ENCODE results near the gene ARNT2. TPM values are rescaled to one million over a fixed set of nuclear protein-coding genes. Genes with fewer than 3 reads are reported as not detected.
A peak's percentile ranks its signal among the peaks of the same experiment; 100 is the strongest.

ARNT2 gene
- total and polyA plus RNA-seq, 2 of the 13 experiments (the other 11 are each of a cell fraction or from before 2014, with no cell fraction given), result 0.69 to 1.7 TPM

DNA sequence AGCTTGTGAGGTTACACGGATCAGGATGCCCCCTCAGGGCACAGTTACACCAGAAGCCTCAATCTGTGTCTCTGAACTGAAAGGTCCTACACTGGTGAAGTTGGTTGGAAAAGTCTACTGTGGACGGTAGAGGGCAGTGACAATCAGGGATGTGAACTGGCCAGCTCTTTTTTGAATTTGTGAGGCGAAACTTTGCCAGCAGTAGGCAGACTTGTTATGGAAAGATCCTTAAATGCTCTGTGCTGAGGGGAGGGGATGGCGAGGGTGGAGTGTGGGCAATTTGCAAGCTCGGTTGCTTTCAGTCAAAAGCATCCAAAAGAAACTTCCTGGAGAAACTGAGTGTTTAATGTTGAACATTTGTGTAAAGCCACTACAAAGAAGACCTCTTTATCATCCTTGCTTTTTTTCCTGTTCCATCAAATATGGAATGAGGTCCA lies 163.6 kb downstream of the ARNT2 start:
- no peak overlapping the region for H2AFZ ChIP-seq (ENCODE audit: low read length)
- H3K36me3 ChIP-seq (replicated peaks in 1 of 2; ENCODE audit: control insufficient read depth in 1 of 2, insufficient read depth in 2 of 2, low read length in 2 of 2), result no peaks in the 10 kb centered on the region
- no peak overlapping the region for H3K27ac ChIP-seq (ENCODE audit: extremely low read length, insufficient read depth, low read length)
- H3K9me3 ChIP-seq (ENCODE audit: low read length), result no peaks in the 10 kb centered on the region
- ATAC-seq (peak; percentile 96), FAIRE-seq (peak; percentile 92), DNase-seq (ENCODE audit: low spot score) (peak; percentile 72)
- in situ Hi-C loops (cut with HindIII; ENCODE audit: extremely low pct_ligation_motif_present, low pct_unique_long_range_greater_than_20kb) (loop anchor here (5.0 to 10.0 kb wide), 2 partner anchors 210 to 407 kb away; partner anchors contain the start of gene CEMIP), intact Hi-C loops (cut with micrococcal nuclease; ENCODE audit: unreplicated experiment) (loop anchor here (1.0 to 5.0 kb wide), 4 partner anchors 93 to 405 kb away; no protein-coding TSS in a partner anchor)
- no peak overlapping the region for H3K4me2 ChIP-seq (ENCODE audit: low read depth, low read length)
- BruUV-seq (replicated peaks), result no TSS peak
- POLR2A ChIA-PET, result interaction anchor here (0.6 to 1.6 kb wide), 2 partner anchors 128 to 271 kb away, joined by 3 to 6 read pairs; partner anchors contain the start of gene ABHD17C
- H3K9ac ChIP-seq (ENCODE audit: insufficient read depth, low read depth, low read length), result no peak overlapping the region
- H3K4me1 ChIP-seq (ENCODE audit: insufficient read depth, low read length), result no peaks in the 10 kb centered on the region
- WGBS (ENCODE audit: low lambda C conversion rate), result 4% methylated on average over 5 of the region's 5 CpGs
- H3K79me2 ChIP-seq (ENCODE audit: insufficient read depth, low read length), result no peaks in the 10 kb centered on the region
- H3K27me3 ChIP-seq (ENCODE audit: control insufficient read depth in 1 of 2, insufficient read depth in 2 of 2, low read length in 2 of 2), result no peaks in the 10 kb centered on the region
- CTCF ChIA-PET (ENCODE audit: low intra/inter-chr PET ratio, low total read pairs), result interaction anchor here (0.9 to 4.3 kb wide), 4 partner anchors 111 to 402 kb away, joined by 3 to 65 read pairs (median 10); partner anchors contain the start of gene CEMIP
- H4K20me1 ChIP-seq (ENCODE audit: insufficient read depth, low read length), result no peaks in the 10 kb centered on the region
- no peak overlapping the region for H3K4me3 ChIP-seq (replicated peaks in 1 of 3; ENCODE audit: insufficient read depth in 1 of 3, low read depth in 2 of 3, low read length in 3 of 3)
- TF ChIP-seq ERF (CRISPR knock-in tag; IDR thresholded peaks at IDR 0.05), result 0 out of 2 replicates have a peak, but pooled peaks have one; percentile 42
- no peak for TF ChIP-seq ELF3 (CRISPR knock-in tag; IDR thresholded peaks at IDR 0.05)
- TF ChIP-seq NONO (IDR thresholded peaks at IDR 0.05), result no peak
- no peak for TF ChIP-seq NONO (CRISPR knock-in tag; conservative IDR thresholded peaks at IDR 0.05)
- no peak for TF ChIP-seq TSC22D2 (CRISPR knock-in tag; IDR thresholded peaks at IDR 0.05; ENCODE audit: borderline replicate concordance)
- no peak for TF ChIP-seq SOX5 (CRISPR knock-in tag; IDR thresholded peaks at IDR 0.05; ENCODE audit: borderline replicate concordance)
- no peak for TF ChIP-seq KDM4B (CRISPR knock-in tag; IDR thresholded peaks at IDR 0.05)
- TF ChIP-seq, protein P1, sequence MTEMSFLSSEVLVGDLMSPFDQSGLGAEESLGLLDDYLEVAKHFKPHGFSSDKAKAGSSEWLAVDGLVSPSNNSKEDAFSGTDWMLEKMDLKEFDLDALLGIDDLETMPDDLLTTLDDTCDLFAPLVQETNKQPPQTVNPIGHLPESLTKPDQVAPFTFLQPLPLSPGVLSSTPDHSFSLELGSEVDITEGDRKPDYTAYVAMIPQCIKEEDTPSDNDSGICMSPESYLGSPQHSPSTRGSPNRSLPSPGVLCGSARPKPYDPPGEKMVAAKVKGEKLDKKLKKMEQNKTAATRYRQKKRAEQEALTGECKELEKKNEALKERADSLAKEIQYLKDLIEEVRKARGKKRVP (CRISPR knock-in tag; IDR thresholded peaks at IDR 0.05), result no peak
- peak; percentile 75 for TF ChIP-seq XRCC5 (optimal IDR thresholded peaks at IDR 0.05; ENCODE audit: low read length)
- no peak for TF ChIP-seq ZMAT3 (CRISPR knock-in tag; conservative IDR thresholded peaks at IDR 0.05)
- no peak for TF ChIP-seq ZNF337 (CRISPR knock-in tag; IDR thresholded peaks at IDR 0.05; ENCODE audit: borderline replicate concordance, low read depth)
- TF ChIP-seq PHB2 (IDR thresholded peaks at IDR 0.05; ENCODE audit: partially characterized antibody), result no peak
- TF ChIP-seq SCMH1 (CRISPR knock-in tag; IDR thresholded peaks at IDR 0.05; ENCODE audit: borderline replicate concordance), result no peak
- no peak for TF ChIP-seq PHF8 (CRISPR knock-in tag; IDR thresholded peaks at IDR 0.05)
- TF ChIP-seq, protein P2, sequence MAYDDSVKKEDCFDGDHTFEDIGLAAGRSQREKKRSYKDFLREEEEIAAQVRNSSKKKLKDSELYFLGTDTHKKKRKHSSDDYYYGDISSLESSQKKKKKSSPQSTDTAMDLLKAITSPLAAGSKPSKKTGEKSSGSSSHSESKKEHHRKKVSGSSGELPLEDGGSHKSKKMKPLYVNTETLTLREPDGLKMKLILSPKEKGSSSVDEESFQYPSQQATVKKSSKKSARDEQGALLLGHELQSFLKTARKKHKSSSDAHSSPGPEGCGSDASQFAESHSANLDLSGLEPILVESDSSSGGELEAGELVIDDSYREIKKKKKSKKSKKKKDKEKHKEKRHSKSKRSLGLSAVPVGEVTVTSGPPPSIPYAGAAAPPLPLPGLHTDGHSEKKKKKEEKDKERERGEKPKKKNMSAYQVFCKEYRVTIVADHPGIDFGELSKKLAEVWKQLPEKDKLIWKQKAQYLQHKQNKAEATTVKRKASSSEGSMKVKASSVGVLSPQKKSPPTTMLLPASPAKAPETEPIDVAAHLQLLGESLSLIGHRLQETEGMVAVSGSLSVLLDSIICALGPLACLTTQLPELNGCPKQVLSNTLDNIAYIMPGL (CRISPR knock-in tag; IDR thresholded peaks at IDR 0.05; ENCODE audit: borderline replicate concordance in 1 of 2, low read depth in 1 of 2), result peak in 1 of 2 experiments; percentile 69; a peak in 1 of 4 replicates
- TF ChIP-seq SRY (CRISPR knock-in tag; IDR thresholded peaks at IDR 0.05), result no peak
- TF ChIP-seq STAG1 (CRISPR knock-in tag; IDR thresholded peaks at IDR 0.05), result peak; percentile 89
- TF ChIP-seq, protein P3, sequence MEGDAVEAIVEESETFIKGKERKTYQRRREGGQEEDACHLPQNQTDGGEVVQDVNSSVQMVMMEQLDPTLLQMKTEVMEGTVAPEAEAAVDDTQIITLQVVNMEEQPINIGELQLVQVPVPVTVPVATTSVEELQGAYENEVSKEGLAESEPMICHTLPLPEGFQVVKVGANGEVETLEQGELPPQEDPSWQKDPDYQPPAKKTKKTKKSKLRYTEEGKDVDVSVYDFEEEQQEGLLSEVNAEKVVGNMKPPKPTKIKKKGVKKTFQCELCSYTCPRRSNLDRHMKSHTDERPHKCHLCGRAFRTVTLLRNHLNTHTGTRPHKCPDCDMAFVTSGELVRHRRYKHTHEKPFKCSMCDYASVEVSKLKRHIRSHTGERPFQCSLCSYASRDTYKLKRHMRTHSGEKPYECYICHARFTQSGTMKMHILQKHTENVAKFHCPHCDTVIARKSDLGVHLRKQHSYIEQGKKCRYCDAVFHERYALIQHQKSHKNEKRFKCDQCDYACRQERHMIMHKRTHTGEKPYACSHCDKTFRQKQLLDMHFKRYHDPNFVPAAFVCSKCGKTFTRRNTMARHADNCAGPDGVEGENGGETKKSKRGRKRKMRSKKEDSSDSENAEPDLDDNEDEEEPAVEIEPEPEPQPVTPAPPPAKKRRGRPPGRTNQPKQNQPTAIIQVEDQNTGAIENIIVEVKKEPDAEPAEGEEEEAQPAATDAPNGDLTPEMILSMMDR (CRISPR knock-in tag; IDR thresholded peaks at IDR 0.05), result peak; percentile 87
- TF ChIP-seq, protein P4, sequence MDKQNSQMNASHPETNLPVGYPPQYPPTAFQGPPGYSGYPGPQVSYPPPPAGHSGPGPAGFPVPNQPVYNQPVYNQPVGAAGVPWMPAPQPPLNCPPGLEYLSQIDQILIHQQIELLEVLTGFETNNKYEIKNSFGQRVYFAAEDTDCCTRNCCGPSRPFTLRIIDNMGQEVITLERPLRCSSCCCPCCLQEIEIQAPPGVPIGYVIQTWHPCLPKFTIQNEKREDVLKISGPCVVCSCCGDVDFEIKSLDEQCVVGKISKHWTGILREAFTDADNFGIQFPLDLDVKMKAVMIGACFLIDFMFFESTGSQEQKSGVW (CRISPR knock-in tag; IDR thresholded peaks at IDR 0.05; ENCODE audit: borderline replicate concordance), result no peak
- no peak for TF ChIP-seq SUZ12 (IDR thresholded peaks at IDR 0.05; ENCODE audit: low read depth, low read length)
- no peak for TF ChIP-seq SIN3B (IDR thresholded peaks at IDR 0.05; ENCODE audit: low read length)
- TF ChIP-seq CBX1 (IDR thresholded peaks at IDR 0.05; ENCODE audit: low read depth), result no peak

All from HepG2 (cell line).